Colonic mucosa (tissue), 4 donors: ENCODE results near the gene SEMA3A. TPM values are rescaled to one million over a fixed set of nuclear protein-coding genes. Genes with fewer than 3 reads are reported as not detected.

Experiments
- DNase-seq: peaks from one replicate; pipeline ENCODE4 v3.0.0-alpha.2; 2020
- H3K27ac ChIP-seq: fragments of 200-600 bp; one replicate; pipeline ENCODE4 v1.8.0; 2021
- H3K27me3 ChIP-seq: fragments of 200-600 bp; one replicate; pipeline ENCODE4 v1.8.0; 2021
- H3K36me3 ChIP-seq: fragments of 200-600 bp; one replicate; pipeline ENCODE4 v1.8.0; 2021
- H3K4me1 ChIP-seq: fragments of 200-600 bp; one replicate; pipeline ENCODE4 v1.8.0; 2021; ENCODE audit warnings: mild to moderate bottlenecking
- H3K4me3 ChIP-seq: fragments of 200-600 bp; one replicate; pipeline ENCODE4 v1.8.0; 2021
- H3K9ac ChIP-seq, 2 donors: one replicate each; pipeline ENCODE4 v1.7.0; 2013; ENCODE audit warnings: control low read depth in 2 of 2, low read depth in 2 of 2, low read length in 2 of 2
- H3K9me3 ChIP-seq: fragments of 200-600 bp; one replicate; pipeline ENCODE4 v1.8.0; 2021
- intact Hi-C: fragments of 100-400 bp; cut with DNase I; formaldehyde crosslinking; loops from one replicate; pipeline ENCODE4 v1.14.1; 2022
- total RNA-seq, 2 donors: library from RNA; stranded (reverse); fragmentation: NEBNext Ultra II Directional in 1 of 2; extraction: Animal tissue kit (Norgen Biotek cat#: 25700) in 1 of 2; gene quantifications; one replicate each; pipeline ENCODE4 v1.2.1, GENCODE V29; 2021
- TF ChIP-seq, protein P1 (sequence below): fragments of 200-600 bp; IDR thresholded peaks from one replicate; pipeline ENCODE4 v1.8.0; 2022; ENCODE audit warnings: antibody characterized with exemption, mild to moderate bottlenecking
- donor health status: healthy.
- donor health status: DM: no; HTN: no; CAD: no.
- donor health status: DM: no; HTN: no; CAD: no.

Gene SEMA3A
- total RNA-seq, 2 donors from 2014 or later, result 1.7 to 14.2 TPM

DNA sequence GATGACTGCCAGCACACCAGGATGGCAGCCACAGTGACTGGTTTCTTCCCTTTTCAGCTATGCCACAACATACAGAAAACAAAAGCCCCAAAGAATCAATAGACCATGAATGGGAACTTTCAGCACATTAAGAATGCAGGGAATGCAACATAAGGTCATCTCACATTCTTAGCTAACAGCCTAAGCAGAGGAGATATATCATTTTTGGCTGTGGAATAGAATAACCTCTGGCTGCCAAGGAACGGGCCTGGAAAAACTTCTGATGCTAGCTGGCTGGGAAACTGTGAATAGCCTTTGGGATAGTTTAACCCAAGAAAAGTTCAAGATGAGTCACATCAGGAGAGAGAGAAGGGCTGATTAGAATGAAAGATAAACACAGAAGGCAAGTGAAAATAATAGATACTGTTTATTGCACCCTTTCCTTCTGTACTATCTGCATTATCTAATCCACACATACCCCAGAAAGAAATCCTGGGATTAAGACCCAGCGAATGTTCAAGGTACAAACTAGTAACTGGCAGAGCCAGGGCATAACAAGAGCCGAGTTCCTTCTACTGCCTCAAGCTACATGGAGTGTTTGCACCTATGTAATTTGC is 169.2 kb downstream of the SEMA3A start:
- H3K4me3 ChIP-seq, result no peak overlapping the region

DNA sequence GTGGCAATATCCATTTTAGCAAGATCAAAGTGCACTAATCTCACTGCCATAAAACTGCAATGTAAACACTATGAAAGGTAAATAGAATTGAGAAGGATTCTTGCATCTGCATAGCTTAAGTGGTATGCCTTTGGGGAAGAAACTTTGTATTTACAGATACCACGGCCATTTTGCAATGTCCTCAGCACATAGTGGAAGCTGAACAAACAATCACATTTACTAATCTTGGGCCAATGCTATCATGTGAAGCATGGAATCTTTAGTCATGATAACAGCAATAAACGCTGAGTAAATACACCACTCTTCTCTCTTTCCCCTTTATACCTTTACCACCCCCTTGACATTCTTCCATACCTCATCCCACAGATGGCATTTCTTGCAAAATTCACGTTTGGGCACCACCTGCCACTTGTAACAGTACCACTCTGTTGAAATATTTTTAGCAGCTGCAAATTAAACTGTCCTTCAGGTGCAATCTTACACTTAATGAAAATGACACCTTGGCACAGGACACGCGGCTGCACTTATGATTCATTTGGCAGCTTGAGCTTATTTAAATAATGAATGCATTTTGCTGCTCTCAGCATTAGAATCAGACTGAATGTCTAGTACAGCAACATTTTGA is 171.8 kb downstream of the SEMA3A start:
- intact Hi-C loops, result no loop called here
- DNase-seq, result peak; percentile 51
- TF ChIP-seq, protein P1, sequence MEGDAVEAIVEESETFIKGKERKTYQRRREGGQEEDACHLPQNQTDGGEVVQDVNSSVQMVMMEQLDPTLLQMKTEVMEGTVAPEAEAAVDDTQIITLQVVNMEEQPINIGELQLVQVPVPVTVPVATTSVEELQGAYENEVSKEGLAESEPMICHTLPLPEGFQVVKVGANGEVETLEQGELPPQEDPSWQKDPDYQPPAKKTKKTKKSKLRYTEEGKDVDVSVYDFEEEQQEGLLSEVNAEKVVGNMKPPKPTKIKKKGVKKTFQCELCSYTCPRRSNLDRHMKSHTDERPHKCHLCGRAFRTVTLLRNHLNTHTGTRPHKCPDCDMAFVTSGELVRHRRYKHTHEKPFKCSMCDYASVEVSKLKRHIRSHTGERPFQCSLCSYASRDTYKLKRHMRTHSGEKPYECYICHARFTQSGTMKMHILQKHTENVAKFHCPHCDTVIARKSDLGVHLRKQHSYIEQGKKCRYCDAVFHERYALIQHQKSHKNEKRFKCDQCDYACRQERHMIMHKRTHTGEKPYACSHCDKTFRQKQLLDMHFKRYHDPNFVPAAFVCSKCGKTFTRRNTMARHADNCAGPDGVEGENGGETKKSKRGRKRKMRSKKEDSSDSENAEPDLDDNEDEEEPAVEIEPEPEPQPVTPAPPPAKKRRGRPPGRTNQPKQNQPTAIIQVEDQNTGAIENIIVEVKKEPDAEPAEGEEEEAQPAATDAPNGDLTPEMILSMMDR, result no peak
- Histone ChIP-seq H3K27me3 (no peaks in the 10 kb centered on the region), H3K4me1 (peaks cover 5% of the 10 kb centered on the region), H3K9me3 (no peaks in the 10 kb centered on the region), H3K9ac (no peak overlapping the region), H3K36me3 (no peaks in the 10 kb centered on the region), H3K4me3 (no peak overlapping the region), H3K27ac (peak overlapping the region; percentile 19)

More for the DNA sequence above, 169.2 kb downstream of the SEMA3A start:
- H3K36me3 ChIP-seq, result no peaks in the 10 kb centered on the region
- H3K9me3 ChIP-seq, result no peaks in the 10 kb centered on the region
- H3K9ac ChIP-seq, result no peak overlapping the region
- H3K4me1 ChIP-seq, result peaks cover 5% of the 10 kb centered on the region
- TF ChIP-seq, protein P1, result no peak
- intact Hi-C loops, result no loop called here
- no peak overlapping the region for H3K27ac ChIP-seq
- DNase-seq, result no peak
- H3K27me3 ChIP-seq, result no peaks in the 10 kb centered on the region

DNA sequence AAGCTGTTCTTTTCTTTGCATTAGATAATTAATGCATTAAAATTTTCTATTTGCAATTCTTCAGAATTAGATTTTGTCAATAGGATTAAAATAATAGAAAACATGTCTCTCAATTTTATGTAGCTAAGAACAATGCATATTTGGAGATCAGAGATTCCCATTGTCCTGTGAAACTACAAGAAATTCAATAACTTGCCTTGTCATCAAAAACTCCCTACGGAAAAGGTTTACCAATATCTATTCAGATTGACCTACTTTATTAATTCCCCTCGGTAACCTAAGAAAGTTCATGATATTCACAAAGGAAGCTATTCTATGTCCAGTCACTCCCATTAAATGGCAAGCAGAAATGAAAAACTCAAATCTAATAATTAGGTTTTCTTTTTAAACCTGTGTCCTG is 172.6 kb downstream of the SEMA3A start:
- H3K4me3 ChIP-seq, result no peak overlapping the region
- no peaks in the 10 kb centered on the region for H3K9me3 ChIP-seq
- TF ChIP-seq, protein P1, result no peak
- intact Hi-C loops, result no loop called here
- no peak overlapping the region for H3K27ac ChIP-seq
- no peaks in the 10 kb centered on the region for H3K27me3 ChIP-seq
- no peaks in the 10 kb centered on the region for H3K36me3 ChIP-seq
- peaks cover 5% of the 10 kb centered on the region for H3K4me1 ChIP-seq
- no peak overlapping the region for H3K9ac ChIP-seq
- DNase-seq, result no peak

DNA sequence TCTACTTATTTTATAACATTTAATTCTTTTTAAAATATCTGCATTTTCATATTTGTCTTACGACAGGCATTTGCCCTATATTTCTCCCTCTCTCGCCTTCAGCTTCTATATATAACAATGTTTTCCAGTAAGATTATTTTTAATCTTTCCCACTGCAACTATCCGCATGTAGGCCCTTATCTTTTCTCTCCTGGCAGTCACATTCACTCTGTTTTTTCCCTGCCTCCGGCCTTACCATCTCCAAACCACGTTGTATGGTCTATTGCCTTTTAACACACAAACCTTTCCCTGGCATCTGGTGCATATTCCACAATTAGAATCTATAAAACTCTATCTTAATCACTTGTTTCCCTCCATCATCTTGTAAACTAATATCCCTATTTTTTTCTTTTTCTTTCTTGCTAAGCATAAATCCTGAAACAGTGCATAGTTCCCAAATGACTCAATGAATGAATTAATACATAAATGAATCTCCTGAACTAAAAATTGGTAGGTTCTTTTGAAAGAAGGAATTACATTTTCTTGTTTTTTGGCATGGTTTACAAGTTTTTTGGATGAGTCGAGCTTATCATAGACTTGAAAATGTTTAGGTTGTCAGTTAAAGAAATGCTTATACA is 173.2 kb downstream of the SEMA3A start:
- Histone ChIP-seq H3K27me3 (no peaks in the 10 kb centered on the region), H3K36me3 (no peaks in the 10 kb centered on the region), H3K27ac (no peak overlapping the region), H3K9ac (no peak overlapping the region), H3K4me1 (peaks cover 5% of the 10 kb centered on the region), H3K9me3 (no peaks in the 10 kb centered on the region), H3K4me3 (no peak overlapping the region)
- DNase-seq, result no peak
- TF ChIP-seq, protein P1, result no peak
- intact Hi-C loops, result no loop called here

DNA sequence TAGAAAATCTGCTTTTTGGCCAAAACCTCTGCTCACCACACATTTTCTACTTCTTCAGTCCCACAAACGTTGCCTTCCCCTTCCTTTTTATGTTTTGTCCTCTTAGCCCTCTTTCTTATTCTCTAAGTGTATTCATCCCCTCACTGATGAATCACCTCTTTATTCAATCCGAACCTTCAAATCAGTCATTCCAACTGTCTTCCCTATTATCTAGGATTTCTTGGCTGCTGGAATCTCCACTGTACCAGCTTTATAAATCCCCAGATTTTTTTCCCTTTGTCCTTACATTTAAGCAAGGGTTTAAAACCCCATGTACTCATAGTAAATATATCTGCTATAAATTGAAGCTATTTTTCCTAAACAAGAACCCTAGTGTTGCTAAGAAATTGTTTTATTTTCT is 176.9 kb downstream of the SEMA3A start:
- Histone ChIP-seq H3K27me3 (no peaks in the 10 kb centered on the region), H3K9me3 (no peaks in the 10 kb centered on the region), H3K4me1 (no peaks in the 10 kb centered on the region), H3K36me3 (no peaks in the 10 kb centered on the region), H3K4me3 (no peak overlapping the region), H3K9ac (no peak overlapping the region), H3K27ac (no peak overlapping the region)
- intact Hi-C loops, result no loop called here
- TF ChIP-seq, protein P1, result no peak
- DNase-seq, result no peak
